IMR-90 (cell line): Measurements from ENCODE around the gene GAMT. TPM values are rescaled to one million over a fixed set of nuclear protein-coding genes. Genes with fewer than 3 reads are reported as not detected.

Experiments
- ATAC-seq: fragments of 200-7000 bp; cut with Tn5 transposase; 2 replicates; pipeline ENCODE4 v1.9.1; 2020; ENCODE audit warnings: low read depth, mild to moderate bottlenecking, moderate library complexity
- BruUV-seq: library from RNA; stranded (reverse); fragments of 400-500 nt; replicated peaks from 2 replicates; lab custom pipeline; 2021; lab: Mats Ljungman, UMichigan
- CTCF ChIA-PET: fragments of 300-600 bp; formaldehyde crosslinking; extraction: SDS; loops from one replicate; lab custom pipeline; 2021; ENCODE audit warnings: antibody characterized with exemption; lab: Yijun Ruan, JAX
- POLR2A ChIA-PET: fragments of 300-600 bp; sonication (Branson Sonifier 250); formaldehyde crosslinking; loops from one replicate; lab custom pipeline; 2022; ENCODE audit warnings: antibody characterized with exemption; ENCODE audit not compliant: unreplicated experiment; lab: Charles Lee
- DNase-seq: peaks from one replicate; pipeline ENCODE4 v3.0.0; 2013
- H2AFZ ChIP-seq: replicated peaks from 2 replicates; pipeline ENCODE3; 2013; ENCODE audit warnings: low read length, mild to moderate bottlenecking; ENCODE audit not compliant: poor library complexity
- H2AK5ac ChIP-seq: 2 replicates; pipeline ENCODE4 v1.6.1; 2013; ENCODE audit warnings: low read depth, low read length, inconsistent platforms
- H2AK9ac ChIP-seq: replicated peaks from 2 replicates; pipeline ENCODE3; 2013; ENCODE audit warnings: mild to moderate bottlenecking, low read depth, low read length, moderate library complexity; ENCODE audit not compliant: poor library complexity
- H2BK120ac ChIP-seq: 2 replicates; pipeline ENCODE4 v1.6.1; 2013; ENCODE audit warnings: low read depth, low read length, inconsistent platforms
- H2BK15ac ChIP-seq: 3 replicates; pipeline ENCODE4 v1.6.1; 2013; ENCODE audit warnings: low read depth, low read length, inconsistent platforms
- H2BK20ac ChIP-seq: 2 replicates; pipeline ENCODE4 v1.6.1; 2013; ENCODE audit warnings: low read depth, mild to moderate bottlenecking, inconsistent platforms, low read length, moderate library complexity
- H2BK5ac ChIP-seq: 2 replicates; pipeline ENCODE4 v1.6.1; 2013; ENCODE audit warnings: mild to moderate bottlenecking, low read depth, low read length, inconsistent platforms; ENCODE audit not compliant: poor library complexity, severe bottlenecking
- H3K14ac ChIP-seq: replicated peaks from 2 replicates; pipeline ENCODE4 v1.6.1; 2013; ENCODE audit warnings: low read depth, low read length, inconsistent platforms
- H3K18ac ChIP-seq: 2 replicates; pipeline ENCODE4 v1.6.1; 2013; ENCODE audit warnings: low read depth, low read length, control low read depth
- H3K23ac ChIP-seq: 2 replicates; pipeline ENCODE4 v1.6.1; 2013; ENCODE audit warnings: low read depth, low read length, inconsistent platforms
- H3K27ac ChIP-seq: 2 replicates; pipeline ENCODE4 v1.5.1; 2013; ENCODE audit warnings: mild to moderate bottlenecking, control low read depth, low read length; ENCODE audit not compliant: insufficient read depth
- H3K27me3 ChIP-seq: 2 replicates; pipeline ENCODE4 v1.6.1; 2013; ENCODE audit warnings: low read length; ENCODE audit not compliant: control insufficient read depth, insufficient read depth
- H3K36me3 ChIP-seq: 2 replicates; pipeline ENCODE4 v1.6.1; 2013; ENCODE audit warnings: low read length, mixed read lengths; ENCODE audit not compliant: control insufficient read depth, insufficient read depth
- H3K4ac ChIP-seq: 2 replicates; pipeline ENCODE4 v1.6.1; 2013; ENCODE audit warnings: low read depth, low read length, inconsistent platforms
- H3K4me1 ChIP-seq: 2 replicates; pipeline ENCODE4 v1.6.1; 2013; ENCODE audit warnings: low read length, mixed read lengths; ENCODE audit not compliant: control insufficient read depth, insufficient read depth
- H3K4me2 ChIP-seq: 2 replicates; pipeline ENCODE4 v1.6.1; 2013; ENCODE audit warnings: low read depth, mild to moderate bottlenecking, control low read depth, low read length, moderate library complexity
- H3K4me3 ChIP-seq: 2 replicates; pipeline ENCODE4 v1.5.1; 2013; ENCODE audit warnings: low read depth, mild to moderate bottlenecking, control low read depth, low read length, moderate library complexity; ENCODE audit not compliant: insufficient read depth
- H3K56ac ChIP-seq: 2 replicates; pipeline ENCODE4 v1.6.1; 2013; ENCODE audit warnings: low read length, inconsistent platforms; ENCODE audit not compliant: insufficient read depth; ENCODE audit errors: extremely low read depth
- H3K79me1 ChIP-seq, 2 experiments: 2 replicates each; pipeline ENCODE4 v1.6.1; 2013; ENCODE audit warnings: low read length in 2 of 2, inconsistent platforms in 1 of 2, low read depth in 1 of 2
- H3K9ac ChIP-seq: 2 replicates; pipeline ENCODE4 v1.6.1; 2013; ENCODE audit warnings: low read depth, low read length, control low read depth
- H3K9me1 ChIP-seq: 2 replicates; pipeline ENCODE4 v1.6.1; 2013; ENCODE audit warnings: low read length, inconsistent platforms; ENCODE audit not compliant: insufficient read depth
- H3K9me3 ChIP-seq: 2 replicates; pipeline ENCODE4 v1.6.1; 2013; ENCODE audit warnings: low read length; ENCODE audit not compliant: control insufficient read depth, insufficient read depth
- H4K20me1 ChIP-seq: 2 replicates; pipeline ENCODE4 v1.6.1; 2013; ENCODE audit warnings: low read length, inconsistent platforms; ENCODE audit not compliant: insufficient read depth
- H4K5ac ChIP-seq: 2 replicates; pipeline ENCODE4 v1.6.1; 2013; ENCODE audit warnings: mild to moderate bottlenecking, low read depth, low read length, control low read depth
- H4K8ac ChIP-seq, 2 experiments: 2 replicates each; pipeline ENCODE4 v1.6.1; 2013; ENCODE audit warnings: low read depth in 2 of 2, low read length in 2 of 2, control low read depth in 1 of 2, inconsistent platforms in 1 of 2
- H4K91ac ChIP-seq: 2 replicates; pipeline ENCODE4 v1.6.1; 2013; ENCODE audit warnings: low read depth, low read length, inconsistent platforms; ENCODE audit not compliant: insufficient read depth
- BHLHE40 ChIP-seq: fragments of 150-350 bp; IDR thresholded peaks from 2 replicates; pipeline ENCODE4 v1.6.1; 2016; ENCODE audit warnings: mild to moderate bottlenecking, low read depth, low read length
- ELK1 ChIP-seq: fragments of 150-350 bp; IDR thresholded peaks from 2 replicates; pipeline ENCODE4 v1.6.1; 2016; ENCODE audit warnings: low read depth, mild to moderate bottlenecking, low read length, moderate library complexity, borderline replicate concordance
- FOS ChIP-seq: fragments of 150-350 bp; IDR thresholded peaks from 2 replicates; pipeline ENCODE4 v1.6.1; 2016; ENCODE audit warnings: low read depth, low read length
- MAZ ChIP-seq: IDR thresholded peaks from 2 replicates; pipeline ENCODE4 v1.6.1; 2012; ENCODE audit warnings: low read depth, mild to moderate bottlenecking, low read length, improper control_type of control experiment, moderate library complexity, borderline replicate concordance
- MXI1 ChIP-seq: IDR thresholded peaks from 2 replicates; pipeline ENCODE4 v1.6.1; 2012; ENCODE audit warnings: low read depth, mild to moderate bottlenecking, low read length, moderate library complexity, borderline replicate concordance
- NFE2L2 ChIP-seq: fragments of 150-350 bp; IDR thresholded peaks from 2 replicates; pipeline ENCODE4 v1.6.1; 2016; ENCODE audit warnings: low read depth, mild to moderate bottlenecking, low read length
- RCOR1 ChIP-seq: IDR thresholded peaks from 2 replicates; pipeline ENCODE4 v1.6.1; 2012; ENCODE audit warnings: mild to moderate bottlenecking, low read length, improper control_type of control experiment; ENCODE audit not compliant: insufficient replicate concordance
- USF2 ChIP-seq: fragments of 150-350 bp; IDR thresholded peaks from 2 replicates; pipeline ENCODE4 v1.6.1; 2017; ENCODE audit warnings: mild to moderate bottlenecking, antibody characterized with exemption, low read length, low read depth
- WGBS, 2 experiments: methylation state at CpG; one replicate each; pipeline versions ENCODE4 v1.1.5 to v1.1.7; 2013; ENCODE audit warnings: missing lambda C conversion rate in 2 of 2; ENCODE audit not compliant: insufficient read length in 1 of 2; ENCODE audit errors: extremely low coverage in 2 of 2; 5-methylcytosine and 5-hydroxymethylcytosine counted together
- dilution Hi-C: fragments of 300-500 bp; cut with HindIII; formaldehyde crosslinking; loops from one replicate; pipeline ENCODE4 v1.14.3; 2018; ENCODE audit warnings: low sequenced_read_pairs; ENCODE audit not compliant: unreplicated experiment
- in situ Hi-C: fragments of 300-500 bp; cut with MboI; formaldehyde crosslinking; loops from 3 replicates; pipeline ENCODE4 v1.14.3; 2019; ENCODE audit warnings: low sequenced_read_pairs, inconsistent platforms, mixed read lengths
- intact Hi-C: fragments of 100-400 bp; cut with micrococcal nuclease; formaldehyde crosslinking; loops from 2 replicates; pipeline ENCODE4 v1.10.0; 2022
- polyA plus RNA-seq, 3 experiments: library from polyadenylated mRNA; depleted of rRNA; stranded (reverse); fragments of >200 nt; gene quantifications; 2 replicates each; pipeline ENCODE4 v1.2.3, GENCODE V29; 2012; ENCODE audit warnings: low replicate concordance in 1 of 3
- total RNA-seq: library from RNA; depleted of rRNA; stranded (reverse); fragments of >200 nt; gene quantifications from 2 replicates; pipeline ENCODE4 v1.2.3, GENCODE V29; 2012
- TF ChIP-seq, protein P1 (sequence below): conservative IDR thresholded peaks from 2 replicates; pipeline ENCODE4 v1.5.1; 2012; ENCODE audit warnings: mild to moderate bottlenecking, low read depth, low read length, improper control_type of control experiment

GAMT gene
- total and polyA plus RNA-seq, 2 of the 4 experiments (the other 2 are of a cell fraction), result 22.8 to 51.8 TPM

DNA sequence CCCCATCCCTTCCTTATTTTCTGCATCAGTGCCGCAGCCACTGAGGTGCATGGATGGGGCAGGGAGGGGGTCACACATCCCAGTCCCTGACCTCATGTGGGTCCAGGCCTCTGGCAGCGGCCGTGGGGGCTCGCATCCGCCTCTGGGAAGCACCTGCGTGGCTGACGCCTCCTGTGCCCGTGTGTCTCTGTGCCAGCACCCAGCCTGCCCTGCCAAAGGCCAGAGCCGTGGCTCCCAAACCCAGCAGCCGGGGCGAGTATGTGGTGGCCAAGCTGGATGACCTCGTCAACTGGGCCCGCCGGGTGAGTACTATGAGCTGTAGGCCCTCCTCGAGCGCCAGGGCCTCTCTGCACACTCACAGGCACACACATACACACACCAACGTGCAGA is 12.7 kb downstream of the GAMT start:
- H3K56ac ChIP-seq, result no peak overlapping the region
- TF ChIP-seq BHLHE40 (no peak), FOS (no peak), NFE2L2 (no peak), RCOR1 (no peak), ELK1 (no peak), MAZ (no peak), MXI1 (no peak), USF2 (no peak)
- TF ChIP-seq, protein P1, sequence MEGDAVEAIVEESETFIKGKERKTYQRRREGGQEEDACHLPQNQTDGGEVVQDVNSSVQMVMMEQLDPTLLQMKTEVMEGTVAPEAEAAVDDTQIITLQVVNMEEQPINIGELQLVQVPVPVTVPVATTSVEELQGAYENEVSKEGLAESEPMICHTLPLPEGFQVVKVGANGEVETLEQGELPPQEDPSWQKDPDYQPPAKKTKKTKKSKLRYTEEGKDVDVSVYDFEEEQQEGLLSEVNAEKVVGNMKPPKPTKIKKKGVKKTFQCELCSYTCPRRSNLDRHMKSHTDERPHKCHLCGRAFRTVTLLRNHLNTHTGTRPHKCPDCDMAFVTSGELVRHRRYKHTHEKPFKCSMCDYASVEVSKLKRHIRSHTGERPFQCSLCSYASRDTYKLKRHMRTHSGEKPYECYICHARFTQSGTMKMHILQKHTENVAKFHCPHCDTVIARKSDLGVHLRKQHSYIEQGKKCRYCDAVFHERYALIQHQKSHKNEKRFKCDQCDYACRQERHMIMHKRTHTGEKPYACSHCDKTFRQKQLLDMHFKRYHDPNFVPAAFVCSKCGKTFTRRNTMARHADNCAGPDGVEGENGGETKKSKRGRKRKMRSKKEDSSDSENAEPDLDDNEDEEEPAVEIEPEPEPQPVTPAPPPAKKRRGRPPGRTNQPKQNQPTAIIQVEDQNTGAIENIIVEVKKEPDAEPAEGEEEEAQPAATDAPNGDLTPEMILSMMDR, result no peak
- no peak overlapping the region for H2AK5ac ChIP-seq
- intact Hi-C loops (no loop called here), in situ Hi-C loops (no loop called here), dilution Hi-C loops (no loop called here)
- H2AFZ ChIP-seq, result no peak overlapping the region
- peaks cover under 1% of the 10 kb centered on the region for H4K20me1 ChIP-seq
- H4K91ac ChIP-seq, result no peak overlapping the region
- H2AK9ac ChIP-seq, result no peak overlapping the region
- H4K8ac ChIP-seq, result no peak overlapping the region
- peaks cover 25% of the 10 kb centered on the region for H3K36me3 ChIP-seq
- H3K4ac ChIP-seq, result no peak overlapping the region
- no peak overlapping the region for H3K27ac ChIP-seq
- no peak overlapping the region for H3K23ac ChIP-seq
- H3K4me2 ChIP-seq, result no peak overlapping the region
- H3K27me3 ChIP-seq, result no peaks in the 10 kb centered on the region
- ChIA-PET CTCF (no interaction called here), POLR2A (no interaction called here)
- no peak overlapping the region for H3K9ac ChIP-seq
- ATAC-seq, result no peak
- H3K4me3 ChIP-seq, result no peak overlapping the region
- no peak overlapping the region for H2BK5ac ChIP-seq
- peaks cover 9 to 44% of the 10 kb centered on the region in 2 experiments; a peak in 3 of 4 replicates for H3K79me1 ChIP-seq
- H2BK120ac ChIP-seq, result no peak overlapping the region
- DNase-seq, result no peak
- H3K9me1 ChIP-seq, result peaks cover 4% of the 10 kb centered on the region; the same call in 1 of the 2 replicates
- H4K5ac ChIP-seq, result no peak overlapping the region
- no peaks in the 10 kb centered on the region for H3K9me3 ChIP-seq
- no peak overlapping the region for H3K14ac ChIP-seq
- no peak overlapping the region for H2BK15ac ChIP-seq
- no peak overlapping the region for H3K18ac ChIP-seq
- no peak overlapping the region for H2BK20ac ChIP-seq
- 96% methylated on average over 16 of the region's 17 CpGs; no CpG with 5 or more reads in 1 of the 2 experiments for WGBS, 2 experiments
- H3K4me1 ChIP-seq, result no peaks in the 10 kb centered on the region
- no TSS peak for BruUV-seq
